Measurements from ENCODE around the gene PNPLA6. TPM values are rescaled to one million over a fixed set of nuclear protein-coding genes. Genes with fewer than 3 reads are reported as not detected.

PNPLA6 gene
- total RNA-seq (2022) (75.8 and 96.1 TPM in 2 replicates), Bru-seq, nascent RNA (percentile 43 among the genes with signal in this experiment), BruChase-seq, experiment 1, labeled RNA remaining after a 6-hour chase (percentile 69 among the genes with signal in this experiment), BruChase-seq, experiment 2, labeled RNA remaining after a 2-hour chase (percentile 57 among the genes with signal in this experiment)
- long read RNA-seq, full-length matches to known transcripts, result 29 of 93 reads
- long read RNA-seq, partial matches to known transcripts, result 50 of 93 reads
- long read RNA-seq, other reads (novel, unspliced or antisense), result 14 of 93 reads

DNA sequence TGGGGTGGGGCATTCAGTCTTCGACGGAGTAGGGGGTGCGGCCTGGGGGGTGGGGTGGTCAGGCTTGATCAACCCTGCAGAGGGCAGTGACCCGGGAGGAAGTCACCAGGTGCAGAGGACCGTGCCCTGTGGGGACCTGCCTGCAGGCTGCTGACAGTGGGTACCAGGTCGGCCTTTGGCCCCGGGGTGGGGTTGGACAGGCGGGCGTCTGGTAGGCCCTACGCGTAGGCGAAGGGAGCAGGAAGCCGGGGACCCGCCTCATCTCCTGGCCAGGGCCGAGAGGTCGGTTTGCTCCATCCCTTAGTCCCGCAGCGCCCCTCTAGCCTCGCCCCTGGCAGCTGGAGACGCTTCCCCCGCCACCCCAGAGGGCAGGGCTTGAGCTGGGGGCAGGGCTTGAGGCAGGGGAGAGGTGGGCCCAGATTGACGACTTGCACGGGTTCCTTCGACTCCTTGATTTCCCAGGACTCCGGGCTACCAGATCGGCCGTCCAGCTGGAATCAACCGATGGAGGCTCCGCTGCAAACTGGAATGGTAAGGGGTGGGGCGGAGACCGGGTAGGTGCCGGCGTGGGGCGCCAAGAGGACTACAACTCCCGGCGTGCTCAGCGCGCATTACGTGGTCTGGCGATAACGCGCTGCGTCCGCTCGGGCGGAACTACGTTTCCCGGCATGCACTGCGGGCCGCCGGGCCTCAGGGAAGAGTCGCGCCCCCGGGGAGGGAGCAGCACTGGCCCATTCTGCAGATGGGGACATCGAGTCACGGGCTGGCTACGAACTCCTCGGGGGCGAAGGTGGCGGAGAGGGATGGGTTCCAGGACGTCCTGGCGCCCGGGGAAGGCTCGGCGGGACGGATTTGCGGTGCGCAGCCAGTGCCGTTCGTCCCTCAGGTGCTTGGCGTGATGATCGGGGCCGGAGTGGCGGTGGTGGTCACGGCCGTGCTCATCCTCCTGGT is at the start of gene PNPLA6:
Gene PNPLA6, plus strand, starts transcription at position 671 of the 951 bp plus-strand sequence. Its CDS starts 72 bp downstream, at position 743.
- TF ChIP-seq CTCF (IDR thresholded peaks at IDR 0.05; ENCODE audit: unreplicated experiment), result no peak
- Mint-ChIP-seq H3K9me3 (ENCODE audit: unreplicated experiment) (no peaks in the 10 kb centered on the region), H3K27me3 (ENCODE audit: insufficient read depth, unreplicated experiment) (no peaks in the 10 kb centered on the region), H3K4me1 (ENCODE audit: insufficient read depth, unreplicated experiment) (no peaks in the 10 kb centered on the region), H3K36me3 (ENCODE audit: insufficient read depth, unreplicated experiment) (peaks cover 18% of the 10 kb centered on the region), H3K27ac (ENCODE audit: low read depth, unreplicated experiment) (peak within 1 kb of the TSS; percentile 87), H3K4me3 (ENCODE audit: unreplicated experiment) (peak within 1 kb of the TSS; percentile 95)
- intact Hi-C loops (cut with micrococcal nuclease), result loop anchor here (5.0 to 10.0 kb wide), 2 partner anchors 148 to 181 kb away; no protein-coding TSS in a partner anchor
- peak; percentile 92 for DNase-seq (ENCODE audit: unreplicated experiment)
- ChIA-PET POLR2A (interaction anchor here (0.6 to 6.0 kb wide), 10 partner anchors 13 to 264 kb away, joined by 3 to 56 read pairs (median 4); partner anchors contain the start of genes MCOLN1, PET100, XAB2 and ZNF358), CTCF (interaction anchor here (0.6 to 1.3 kb wide), 4 partner anchors 11 to 247 kb away, joined by 3 to 4 read pairs (median 3); no protein-coding TSS in a partner anchor)
- no TSS peak for BruUV-seq (replicated peaks)

DNA sequence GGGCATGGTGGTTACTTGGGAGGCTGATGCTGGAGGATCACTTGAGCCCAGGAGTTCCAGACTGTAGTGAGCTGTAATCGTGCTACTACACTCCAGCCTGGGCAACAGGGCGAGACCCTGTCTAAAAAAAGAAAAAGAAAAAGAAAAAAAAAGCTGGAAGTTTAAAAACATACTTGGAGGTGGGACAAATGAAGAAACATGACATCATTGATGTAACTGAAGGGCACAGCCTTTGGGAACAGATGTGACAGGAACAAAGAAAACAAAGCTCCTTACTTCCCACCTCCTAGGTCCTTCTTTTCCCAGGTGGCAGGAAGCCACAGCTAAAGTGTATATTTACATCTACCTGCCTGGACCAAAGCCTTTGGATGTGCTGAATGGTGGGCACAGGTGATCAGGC is 48.6 kb upstream of the PNPLA6 start:
- ChIA-PET CTCF (interaction anchor here (0.6 to 1.0 kb wide), 3 partner anchors 26 to 764 kb away, joined by 3 to 6 read pairs (median 3); no protein-coding TSS in a partner anchor), POLR2A (no interaction called here)
- TF ChIP-seq CTCF (IDR thresholded peaks at IDR 0.05; ENCODE audit: unreplicated experiment), result no peak
- Mint-ChIP-seq H3K36me3 (ENCODE audit: insufficient read depth, unreplicated experiment) (peaks cover 15% of the 10 kb centered on the region), H3K27ac (ENCODE audit: low read depth, unreplicated experiment) (no peak overlapping the region), H3K27me3 (ENCODE audit: insufficient read depth, unreplicated experiment) (no peaks in the 10 kb centered on the region), H3K4me3 (ENCODE audit: unreplicated experiment) (no peak overlapping the region), H3K9me3 (ENCODE audit: unreplicated experiment) (no peaks in the 10 kb centered on the region), H3K4me1 (ENCODE audit: insufficient read depth, unreplicated experiment) (peaks cover 15% of the 10 kb centered on the region)
- no TSS peak for BruUV-seq (replicated peaks)
- intact Hi-C loops (cut with micrococcal nuclease), result no loop called here
- DNase-seq (ENCODE audit: unreplicated experiment), result no peak

- peak within 1 kb of the TSS; percentile 87 for H3K27ac Mint-ChIP-seq (ENCODE audit: low read depth, unreplicated experiment)
- H3K9me3 Mint-ChIP-seq (ENCODE audit: unreplicated experiment), result no peaks in the 10 kb centered on the region
- no peak for TF ChIP-seq CTCF (IDR thresholded peaks at IDR 0.05; ENCODE audit: unreplicated experiment)
- DNase-seq (ENCODE audit: unreplicated experiment), result peak; percentile 84
- H3K27me3 Mint-ChIP-seq (ENCODE audit: insufficient read depth, unreplicated experiment), result no peaks in the 10 kb centered on the region
- ChIA-PET POLR2A (interaction anchor here (0.7 kb wide), 1 partner anchor 94 kb away, joined by 4 read pairs; no protein-coding TSS in a partner anchor), CTCF (interaction anchor here (0.6 to 0.9 kb wide), 3 partner anchors 84 to 419 kb away, joined by 3 read pairs; partner anchors contain the start of gene ZNF557)
- peaks cover 15% of the 10 kb centered on the region for H3K36me3 Mint-ChIP-seq (ENCODE audit: insufficient read depth, unreplicated experiment)
- peaks cover 14% of the 10 kb centered on the region for H3K4me1 Mint-ChIP-seq (ENCODE audit: insufficient read depth, unreplicated experiment)
- peak within 1 kb of the TSS; percentile 76 for H3K4me3 Mint-ChIP-seq (ENCODE audit: unreplicated experiment)
- BruUV-seq (replicated peaks), result no TSS peak
- intact Hi-C loops (cut with micrococcal nuclease), result no loop called here
Measured at GRCh38 chr19:7488736-7489353, 46.7 kb upstream of the PNPLA6 start, which contains the start of gene PEX11G. Gene PEX11G (minus strand): TSS chr19:7489035. CDS start chr19:7489010, 25 bp downstream.

Data from MCF 10A (cell line).